Fibroblast of upper back skin (primary cell): Measurements from ENCODE around the gene OR10H1.

Experiments used
- DNase-seq: peaks from one replicate; pipeline ENCODE4 v3.0.0-alpha.2; 2013

Gene OR10H1

DNA sequence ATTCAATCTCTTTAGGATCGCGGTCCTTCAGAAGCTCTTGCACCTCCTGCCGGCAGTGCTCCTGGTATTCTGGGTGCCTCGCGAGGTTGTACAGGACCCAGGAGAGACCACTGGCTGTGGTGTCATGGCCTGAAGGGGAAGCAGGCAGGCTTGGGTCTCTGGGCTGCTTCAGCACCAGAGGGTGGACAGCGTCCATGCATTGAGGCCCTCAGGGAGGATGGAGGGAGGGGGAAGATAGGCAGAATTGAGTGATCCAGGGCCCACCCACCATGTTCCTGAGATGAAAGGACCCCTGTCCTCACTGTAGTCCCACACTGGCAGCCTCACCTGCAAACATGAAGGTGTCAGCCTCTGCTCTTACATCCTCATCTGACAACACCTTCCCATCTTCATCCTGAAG, 45.9 kb downstream of the OR10H1 start:
- DNase-seq: no peak

DNA sequence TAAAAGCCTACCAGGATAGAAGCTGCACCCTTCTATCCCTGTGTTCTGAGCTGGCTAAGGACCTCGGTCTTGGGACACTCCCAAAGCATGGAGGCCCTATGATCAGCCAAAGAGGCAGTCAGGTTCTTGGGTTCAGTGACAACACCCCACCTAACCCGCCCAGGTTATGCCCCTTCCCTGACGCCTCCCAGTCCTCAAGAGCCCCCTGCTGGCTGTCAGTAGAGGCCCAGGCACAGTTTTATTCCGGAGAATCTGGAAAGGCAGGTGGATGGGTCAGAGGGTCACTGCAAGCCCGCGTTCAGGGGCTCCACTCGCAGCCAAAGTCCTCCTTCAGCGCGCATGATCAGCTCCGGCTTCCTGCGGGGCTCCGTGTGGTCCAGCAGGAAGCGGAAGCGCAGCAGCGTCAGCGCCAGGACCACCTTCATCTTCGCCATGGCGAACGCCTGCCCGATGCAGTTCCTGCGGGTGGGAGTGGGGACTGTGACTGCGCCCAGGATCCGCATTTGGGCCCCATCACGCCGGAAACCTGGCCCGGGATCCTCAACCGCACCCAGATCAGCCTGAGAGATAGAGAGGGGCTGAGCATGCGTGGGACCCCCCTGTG, 55.4 kb downstream of the OR10H1 start:
- DNase-seq: no peak

DNA sequence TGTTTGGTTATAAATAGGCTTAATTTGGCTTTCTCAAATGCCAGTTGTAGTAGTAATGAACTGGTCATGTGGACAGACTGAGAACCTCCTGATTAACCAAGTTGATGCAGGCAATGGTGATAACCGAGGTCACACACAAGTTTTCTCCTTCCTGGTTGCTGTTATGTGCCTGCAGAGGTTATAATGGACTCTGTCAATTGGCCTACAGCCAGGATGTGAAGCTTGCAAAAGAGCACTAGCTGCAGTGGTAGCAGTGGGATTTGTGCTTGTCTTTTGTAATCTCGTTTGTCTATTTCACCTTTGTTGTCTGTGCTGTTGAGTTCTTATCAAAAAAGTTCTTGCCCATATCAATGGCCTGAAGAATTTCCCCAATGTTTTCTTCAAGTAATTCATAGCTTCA, 57.1 kb downstream of the OR10H1 start:
- DNase-seq: no peak
